CD4-positive, alpha-beta T cell (primary cell): ENCODE data around the gene CXADR. TPM values are rescaled to one million over a fixed set of nuclear protein-coding genes. Genes with fewer than 3 reads are reported as not detected.

Experiments
- ATAC-seq: fragments of 200-7000 bp; cut with Tn5 transposase; one replicate; pipeline ENCODE4 v1.10.0; 2022; ENCODE audit warnings: mild to moderate bottlenecking; ENCODE audit not compliant: poor library complexity
- CTCF ChIA-PET: fragments of 350-600 bp; sonication (Branson Sonifier 250); formaldehyde crosslinking; loops from one replicate; lab custom pipeline; 2021; ENCODE audit warnings: antibody characterized with exemption, inconsistent platforms; lab: Charles Lee
- POLR2A ChIA-PET: fragments of 350-600 bp; sonication (Branson Sonifier 250); formaldehyde crosslinking; loops from one replicate; lab custom pipeline; 2021; ENCODE audit warnings: antibody characterized with exemption, inconsistent platforms; lab: Charles Lee
- DNase-seq, 14 experiments: peaks; one replicate each; pipeline ENCODE4 v3.0.0-alpha.2; 2013 to 2020; ENCODE audit warnings: mixed read lengths in 2 of 14
- H3K27ac ChIP-seq, 2 donors: one replicate each; pipeline versions ENCODE4 v1.5.1 to v1.7.0; 2013; ENCODE audit warnings: low read length in 2 of 2, low read depth in 1 of 2, mild to moderate bottlenecking in 1 of 2
- H3K27me3 ChIP-seq, 2 experiments: 1 replicate in 1 of 2; 2 replicates in 1 of 2; pipeline versions ENCODE4 v1.6.1 to v1.7.0; 2013; ENCODE audit warnings: low read length in 2 of 2, control low read depth in 1 of 2, mild to moderate bottlenecking in 1 of 2, moderate library complexity in 1 of 2; ENCODE audit not compliant: insufficient read depth in 2 of 2, control insufficient read depth in 1 of 2
- H3K36me3 ChIP-seq: one replicate; pipeline ENCODE4 v1.6.1; 2013; ENCODE audit warnings: low read length, control low read depth; ENCODE audit not compliant: insufficient read depth
- H3K4me1 ChIP-seq: one replicate; pipeline ENCODE4 v1.6.1; 2013; ENCODE audit warnings: low read length, control low read depth; ENCODE audit not compliant: insufficient read depth
- H3K4me3 ChIP-seq: one replicate; pipeline ENCODE4 v1.5.1; 2013; ENCODE audit warnings: mild to moderate bottlenecking, low read length, moderate library complexity
- H3K9me3 ChIP-seq, 2 experiments: 1 replicate in 1 of 2; 2 replicates in 1 of 2; pipeline versions ENCODE4 v1.6.1 to v1.7.0; 2013; ENCODE audit warnings: low read length in 2 of 2, mild to moderate bottlenecking in 2 of 2, control low read depth in 1 of 2, moderate library complexity in 1 of 2; ENCODE audit not compliant: control insufficient read depth in 1 of 2, insufficient read depth in 1 of 2
- H3K27ac Mint-ChIP-seq: one replicate; pipeline ENCODE4 v1.8.0; 2020; ENCODE audit warnings: mixed read lengths
- H3K27me3 Mint-ChIP-seq: one replicate; pipeline ENCODE4 v1.8.0; 2021; ENCODE audit warnings: mixed read lengths
- H3K36me3 Mint-ChIP-seq: one replicate; pipeline ENCODE4 v1.8.0; 2021; ENCODE audit warnings: low read depth, mixed read lengths
- H3K4me1 Mint-ChIP-seq: one replicate; pipeline ENCODE4 v1.8.0; 2021; ENCODE audit warnings: low read depth, mixed read lengths
- H3K4me3 Mint-ChIP-seq: one replicate; pipeline ENCODE4 v1.8.0; 2020; ENCODE audit warnings: mild to moderate bottlenecking, mixed read lengths
- H3K9me3 Mint-ChIP-seq: one replicate; pipeline ENCODE4 v1.8.0; 2020; ENCODE audit warnings: mixed read lengths
- intact Hi-C, 2 experiments: fragments of 100-400 bp; cut with DNase I in 1 of 2; cut with micrococcal nuclease in 1 of 2; formaldehyde crosslinking; loops; one replicate each; pipeline versions ENCODE4 v1.15.1 to v1.9.0; 2023 to 2025; cut with DNase I, micrococcal nuclease
- polyA plus RNA-seq, 2 donors: library from polyadenylated mRNA; unstranded; fragments of 120-200 nt; gene quantifications; one replicate each; pipeline ENCODE4 v1.2.1, GENCODE V29; 2013
- total RNA-seq, 174 experiments: library from RNA in 2 of 174; stranded (reverse) in 2 of 174; gene quantifications; one replicate each; pipeline ENCODE4 v1.2.3 and lab custom pipeline; 2021 to 2026
- TF ChIP-seq, protein P1 (sequence below): fragments of 200-600 bp; IDR thresholded peaks from one replicate; pipeline ENCODE4 v1.8.0; 2022; ENCODE audit warnings: antibody characterized with exemption, mild to moderate bottlenecking

CXADR gene
- under 1 TPM; 0.52 to 0.53 TPM for total RNA-seq
- 0.29 TPM for polyA plus RNA-seq (2013, experiment 1 of 2)
- polyA plus RNA-seq (2013, experiment 2 of 2), result 0.57 TPM
- 0.19 to 8.0 (median 1.5) reads per million in 172 experiments for total RNA-seq (lab: John Stamatoyannopoulos, UW)

DNA sequence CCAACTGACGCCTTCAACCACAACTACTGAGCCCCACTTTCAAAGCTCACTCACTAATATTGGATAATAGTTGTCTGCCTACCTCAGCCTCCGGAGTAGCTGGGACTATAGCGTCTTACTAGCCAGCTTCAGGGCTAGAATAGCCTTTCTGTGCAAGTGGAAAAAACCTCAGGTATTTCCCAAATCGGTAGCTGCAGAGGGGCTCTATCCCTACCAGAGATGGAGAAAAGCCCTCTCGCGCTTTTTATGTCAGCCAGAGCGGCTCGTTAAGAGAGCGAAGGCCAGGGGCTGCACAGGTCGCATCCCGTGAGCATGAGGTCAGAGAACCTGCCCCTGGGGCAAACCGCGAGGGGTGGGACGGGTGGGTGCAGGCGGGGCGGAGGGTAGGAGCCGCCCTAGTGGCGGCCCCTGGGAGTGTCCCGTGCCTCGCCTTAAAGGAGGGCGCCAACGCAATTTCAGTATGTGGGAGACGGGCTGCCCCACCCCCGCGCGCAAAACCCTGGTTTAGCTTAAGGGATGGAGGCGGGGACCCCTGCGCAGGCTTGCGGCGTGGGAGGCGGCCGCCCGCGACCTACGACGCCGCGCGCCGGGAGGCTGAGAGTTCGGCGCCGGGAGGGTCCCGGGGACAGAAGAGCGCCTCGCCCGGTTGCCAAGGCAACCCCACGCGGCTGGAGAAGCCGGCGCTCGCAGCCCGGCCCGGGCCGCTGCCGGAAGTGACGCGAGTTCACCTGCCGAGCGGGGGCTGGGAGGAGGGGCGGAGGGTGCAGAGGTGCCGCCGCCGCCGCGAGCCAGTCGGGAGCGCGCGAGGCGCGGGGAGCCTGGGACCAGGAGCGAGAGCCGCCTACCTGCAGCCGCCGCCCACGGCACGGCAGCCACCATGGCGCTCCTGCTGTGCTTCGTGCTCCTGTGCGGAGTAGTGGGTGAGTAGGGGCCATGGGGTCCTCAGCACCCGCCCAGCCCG lies at the start of gene CXADR:
TSS of gene CXADR (plus strand) at position 791 of the 961 bp plus-strand sequence. CDS start at position 878, 87 bp downstream.
- Histone ChIP-seq H3K4me3 (peak within 1 kb of the TSS; percentile 70), H3K4me1 (peaks cover 21% of the 10 kb centered on the region), H3K27me3 (no peaks in the 10 kb centered on the region), H3K27ac (no peak within 1 kb of the TSS), H3K9me3 (no peaks in the 10 kb centered on the region), H3K36me3 (no peaks in the 10 kb centered on the region)
- intact Hi-C loops, result loop anchor here (2.0 to 10.0 kb wide), 3 partner anchors 98 to 302 kb away; partner anchors contain the start of genes BTG3 (in 1 of the 2) and C21orf91 (in 1 of the 2)
- Mint-ChIP-seq H3K36me3 (no peaks in the 10 kb centered on the region), H3K27ac (peak within 1 kb of the TSS; percentile 40), H3K4me3 (peak within 1 kb of the TSS; percentile 92), H3K9me3 (no peaks in the 10 kb centered on the region), H3K27me3 (peaks cover 10% of the 10 kb centered on the region), H3K4me1 (peaks cover 18% of the 10 kb centered on the region)
- TF ChIP-seq, protein P1, sequence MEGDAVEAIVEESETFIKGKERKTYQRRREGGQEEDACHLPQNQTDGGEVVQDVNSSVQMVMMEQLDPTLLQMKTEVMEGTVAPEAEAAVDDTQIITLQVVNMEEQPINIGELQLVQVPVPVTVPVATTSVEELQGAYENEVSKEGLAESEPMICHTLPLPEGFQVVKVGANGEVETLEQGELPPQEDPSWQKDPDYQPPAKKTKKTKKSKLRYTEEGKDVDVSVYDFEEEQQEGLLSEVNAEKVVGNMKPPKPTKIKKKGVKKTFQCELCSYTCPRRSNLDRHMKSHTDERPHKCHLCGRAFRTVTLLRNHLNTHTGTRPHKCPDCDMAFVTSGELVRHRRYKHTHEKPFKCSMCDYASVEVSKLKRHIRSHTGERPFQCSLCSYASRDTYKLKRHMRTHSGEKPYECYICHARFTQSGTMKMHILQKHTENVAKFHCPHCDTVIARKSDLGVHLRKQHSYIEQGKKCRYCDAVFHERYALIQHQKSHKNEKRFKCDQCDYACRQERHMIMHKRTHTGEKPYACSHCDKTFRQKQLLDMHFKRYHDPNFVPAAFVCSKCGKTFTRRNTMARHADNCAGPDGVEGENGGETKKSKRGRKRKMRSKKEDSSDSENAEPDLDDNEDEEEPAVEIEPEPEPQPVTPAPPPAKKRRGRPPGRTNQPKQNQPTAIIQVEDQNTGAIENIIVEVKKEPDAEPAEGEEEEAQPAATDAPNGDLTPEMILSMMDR, result peak; percentile 56
- ChIA-PET POLR2A (interaction anchor here (0.6 to 0.9 kb wide), 2 partner anchors 35 to 86 kb away, joined by 3 read pairs; no protein-coding TSS in a partner anchor), CTCF (interaction anchor here (0.6 to 1.5 kb wide), 5 partner anchors 11 to 99 kb away, joined by 3 to 4 read pairs (median 3); no protein-coding TSS in a partner anchor)
- ATAC-seq, result peak; percentile 81
- DNase-seq, result peak; percentile 58 to 93 (median 77)

DNA sequence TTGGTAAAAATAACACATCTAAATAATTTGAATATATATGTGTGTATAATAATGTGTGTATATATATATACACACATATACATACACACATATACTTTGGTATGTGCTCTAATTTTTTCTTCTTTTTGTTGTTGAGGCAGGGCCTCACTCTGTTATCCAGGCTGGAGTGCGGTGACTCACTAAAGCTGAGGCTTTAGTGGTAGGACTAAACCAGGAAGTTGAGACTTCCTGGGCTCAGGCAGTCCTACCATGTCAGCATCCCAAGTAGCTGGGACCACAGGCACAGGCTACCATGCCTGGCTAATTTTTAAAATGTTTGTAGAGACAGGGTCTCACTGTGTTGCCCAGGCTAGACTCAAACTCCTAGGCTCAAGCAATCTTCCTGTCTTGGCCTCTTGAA lies 46.7 kb upstream of the CXADR start:
- ChIA-PET CTCF (no interaction called here), POLR2A (no interaction called here)
- Histone ChIP-seq H3K36me3 (no peaks in the 10 kb centered on the region), H3K27ac (no peak overlapping the region), H3K4me1 (no peaks in the 10 kb centered on the region), H3K4me3 (no peak overlapping the region), H3K9me3 (no peaks in the 10 kb centered on the region), H3K27me3 (no peaks in the 10 kb centered on the region)
- intact Hi-C loops, result no loop called here
- H3K27ac Mint-ChIP-seq, result no peak overlapping the region
- ATAC-seq (no peak), DNase-seq (no peak)
- TF ChIP-seq, protein P1, result no peak
- no peaks in the 10 kb centered on the region for H3K9me3 Mint-ChIP-seq
- H3K4me1 Mint-ChIP-seq, result no peaks in the 10 kb centered on the region
- no peaks in the 10 kb centered on the region for H3K27me3 Mint-ChIP-seq
- H3K36me3 Mint-ChIP-seq, result no peaks in the 10 kb centered on the region
- H3K4me3 Mint-ChIP-seq, result no peak overlapping the region

GRCh38 chr21:17467392-17467791 lies 45.5 kb upstream of the CXADR start:
- no peaks in the 10 kb centered on the region for H3K27me3 ChIP-seq
- H3K9me3 ChIP-seq, result no peaks in the 10 kb centered on the region
- no peak for DNase-seq
- TF ChIP-seq, protein P1, result no peak
- ChIA-PET POLR2A (no interaction called here), CTCF (no interaction called here)
- Mint-ChIP-seq H3K27me3 (no peaks in the 10 kb centered on the region), H3K9me3 (no peaks in the 10 kb centered on the region), H3K4me1 (no peaks in the 10 kb centered on the region), H3K27ac (no peak overlapping the region), H3K4me3 (no peak overlapping the region), H3K36me3 (no peaks in the 10 kb centered on the region)
- H3K4me1 ChIP-seq, result no peaks in the 10 kb centered on the region
- ATAC-seq, result no peak
- H3K36me3 ChIP-seq, result no peaks in the 10 kb centered on the region
- no peak overlapping the region for H3K27ac ChIP-seq
- intact Hi-C loops, result no loop called here
- H3K4me3 ChIP-seq, result no peak overlapping the region
